GM12874 (cell line): Measurements from ENCODE around the gene NPL.

Source experiments
- CTCF ChIP-seq: IDR thresholded peaks from 2 replicates; pipeline ENCODE4 v1.5.1; 2011; ENCODE audit warnings: low read depth, mild to moderate bottlenecking, control low read depth, low read length, moderate library complexity; ENCODE audit not compliant: insufficient read depth

Gene NPL

GRCh38 chr1:182781841-182782586 lies 7.6 kb upstream of the NPL start:
- peak; percentile 84 for TF ChIP-seq CTCF

GRCh38 chr1:182782587-182782913 lies 7.0 kb upstream of the NPL start:
- TF ChIP-seq CTCF, result no peak

- peak; percentile 38; the same call in 1 of the 2 replicates for TF ChIP-seq CTCF
These were observed 6.5 kb upstream of the NPL start for GRCh38 chr1:182783068-182783467.

GRCh38 chr1:182784556-182785171 lies 4.9 kb upstream of the NPL start:
- peak; percentile 71 for TF ChIP-seq CTCF

- no peak for TF ChIP-seq CTCF
These were observed 4.4 kb upstream of the NPL start for GRCh38 chr1:182785181-182785580.

- TF ChIP-seq CTCF, result peak; percentile 72
These were observed 3.2 kb upstream of the NPL start for GRCh38 chr1:182786223-182786994.

GRCh38 chr1:182786995-182787324 lies 2.6 kb upstream of the NPL start:
- TF ChIP-seq CTCF, result no peak
